Progenitor cell of endocrine pancreas (in vitro differentiated cells): ENCODE data around the gene GCGR. TPM values are rescaled to one million over a fixed set of nuclear protein-coding genes. Genes with fewer than 3 reads are reported as not detected.

Experiments used
- DNase-seq: peaks from one replicate; pipeline ENCODE4 v3.0.0; 2021; ENCODE audit warnings: low spot score; ENCODE audit not compliant: unreplicated experiment
- H3K27ac Mint-ChIP-seq: 2 replicates; pipeline ENCODE4 v1.8.0; 2021; ENCODE audit warnings: mild to moderate bottlenecking, moderate library complexity, mixed read lengths
- H3K27me3 Mint-ChIP-seq: 2 replicates; pipeline ENCODE4 v1.8.0; 2021; ENCODE audit warnings: mixed read lengths
- H3K36me3 Mint-ChIP-seq: 2 replicates; pipeline ENCODE4 v1.8.0; 2022; ENCODE audit warnings: mixed read lengths; ENCODE audit not compliant: insufficient read depth
- H3K4me1 Mint-ChIP-seq: 2 replicates; pipeline ENCODE4 v1.8.0; 2021; ENCODE audit warnings: low read depth, mixed read lengths
- H3K4me3 Mint-ChIP-seq: 2 replicates; pipeline ENCODE4 v1.8.0; 2021; ENCODE audit warnings: low read depth, mild to moderate bottlenecking, moderate library complexity, mixed read lengths
- H3K9me3 Mint-ChIP-seq: 2 replicates; pipeline ENCODE4 v1.8.0; 2021; ENCODE audit warnings: low read depth, mixed read lengths
- total RNA-seq: library from RNA; stranded (reverse); gene quantifications from 2 replicates; pipeline ENCODE4 v1.2.1, GENCODE V29; 2021
- TF ChIP-seq, protein P1 (sequence below): fragments of 200-600 bp; sonication (generic); IDR thresholded peaks from one replicate; pipeline ENCODE4 v1.5.0; 2021; ENCODE audit warnings: antibody characterized with exemption, mild to moderate bottlenecking; ENCODE audit not compliant: unreplicated experiment

The GCGR gene
- total RNA-seq, 1 donor from 2014 or later, result 2.2 TPM

DNA sequence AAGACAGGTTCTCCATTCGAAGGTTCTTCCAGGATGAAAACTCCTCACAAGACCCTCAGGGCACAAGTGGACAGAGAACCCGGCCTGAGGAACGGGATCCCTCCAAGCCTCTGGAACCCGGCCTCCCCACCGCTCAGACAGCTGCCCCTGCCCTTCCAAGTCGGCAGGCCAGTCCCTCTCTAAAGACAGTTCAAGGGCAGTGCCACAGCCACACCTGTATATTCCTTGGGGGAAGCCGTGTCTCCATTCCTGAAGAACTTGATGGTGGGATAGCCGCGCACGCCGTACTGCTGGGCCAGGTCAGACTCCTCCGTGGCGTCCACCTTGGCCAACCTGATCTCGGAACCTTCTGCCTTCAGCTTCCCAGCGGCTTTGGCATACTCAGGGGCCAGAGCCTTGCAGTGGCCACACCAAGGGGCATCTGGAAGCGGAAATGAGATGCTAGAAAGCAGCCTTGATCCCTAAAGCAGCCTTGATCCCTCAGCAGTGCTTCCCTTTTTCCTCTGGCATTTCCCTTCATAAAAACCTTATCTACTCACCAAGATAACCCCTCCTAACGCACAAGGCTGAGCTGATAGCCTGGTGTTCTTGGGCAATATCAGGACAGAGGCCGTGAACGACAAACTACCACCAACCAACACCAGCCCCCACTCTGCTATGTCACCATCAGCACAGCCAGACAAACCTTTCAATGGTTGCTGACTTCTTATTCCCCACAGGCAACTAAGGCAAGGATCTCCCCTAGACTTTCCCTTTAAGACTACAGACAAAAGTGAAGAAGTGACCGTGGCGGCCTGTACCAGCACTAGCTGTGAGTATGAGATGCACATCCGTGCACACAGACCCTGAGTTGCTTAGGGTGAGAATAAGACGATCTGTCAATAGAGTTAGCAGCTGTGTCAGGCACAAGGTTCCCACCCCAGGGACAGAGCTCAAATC lies 55.3 kb downstream of the GCGR start:
- Mint-ChIP-seq H3K36me3 (peaks cover 7% of the 10 kb centered on the region), H3K9me3 (no peaks in the 10 kb centered on the region), H3K4me1 (peaks cover 27% of the 10 kb centered on the region), H3K27ac (peak overlapping the region; percentile 85), H3K4me3 (peak overlapping the region; percentile 88), H3K27me3 (no peaks in the 10 kb centered on the region)
- no peak for DNase-seq
- TF ChIP-seq, protein P1, sequence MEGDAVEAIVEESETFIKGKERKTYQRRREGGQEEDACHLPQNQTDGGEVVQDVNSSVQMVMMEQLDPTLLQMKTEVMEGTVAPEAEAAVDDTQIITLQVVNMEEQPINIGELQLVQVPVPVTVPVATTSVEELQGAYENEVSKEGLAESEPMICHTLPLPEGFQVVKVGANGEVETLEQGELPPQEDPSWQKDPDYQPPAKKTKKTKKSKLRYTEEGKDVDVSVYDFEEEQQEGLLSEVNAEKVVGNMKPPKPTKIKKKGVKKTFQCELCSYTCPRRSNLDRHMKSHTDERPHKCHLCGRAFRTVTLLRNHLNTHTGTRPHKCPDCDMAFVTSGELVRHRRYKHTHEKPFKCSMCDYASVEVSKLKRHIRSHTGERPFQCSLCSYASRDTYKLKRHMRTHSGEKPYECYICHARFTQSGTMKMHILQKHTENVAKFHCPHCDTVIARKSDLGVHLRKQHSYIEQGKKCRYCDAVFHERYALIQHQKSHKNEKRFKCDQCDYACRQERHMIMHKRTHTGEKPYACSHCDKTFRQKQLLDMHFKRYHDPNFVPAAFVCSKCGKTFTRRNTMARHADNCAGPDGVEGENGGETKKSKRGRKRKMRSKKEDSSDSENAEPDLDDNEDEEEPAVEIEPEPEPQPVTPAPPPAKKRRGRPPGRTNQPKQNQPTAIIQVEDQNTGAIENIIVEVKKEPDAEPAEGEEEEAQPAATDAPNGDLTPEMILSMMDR, result no peak

DNA sequence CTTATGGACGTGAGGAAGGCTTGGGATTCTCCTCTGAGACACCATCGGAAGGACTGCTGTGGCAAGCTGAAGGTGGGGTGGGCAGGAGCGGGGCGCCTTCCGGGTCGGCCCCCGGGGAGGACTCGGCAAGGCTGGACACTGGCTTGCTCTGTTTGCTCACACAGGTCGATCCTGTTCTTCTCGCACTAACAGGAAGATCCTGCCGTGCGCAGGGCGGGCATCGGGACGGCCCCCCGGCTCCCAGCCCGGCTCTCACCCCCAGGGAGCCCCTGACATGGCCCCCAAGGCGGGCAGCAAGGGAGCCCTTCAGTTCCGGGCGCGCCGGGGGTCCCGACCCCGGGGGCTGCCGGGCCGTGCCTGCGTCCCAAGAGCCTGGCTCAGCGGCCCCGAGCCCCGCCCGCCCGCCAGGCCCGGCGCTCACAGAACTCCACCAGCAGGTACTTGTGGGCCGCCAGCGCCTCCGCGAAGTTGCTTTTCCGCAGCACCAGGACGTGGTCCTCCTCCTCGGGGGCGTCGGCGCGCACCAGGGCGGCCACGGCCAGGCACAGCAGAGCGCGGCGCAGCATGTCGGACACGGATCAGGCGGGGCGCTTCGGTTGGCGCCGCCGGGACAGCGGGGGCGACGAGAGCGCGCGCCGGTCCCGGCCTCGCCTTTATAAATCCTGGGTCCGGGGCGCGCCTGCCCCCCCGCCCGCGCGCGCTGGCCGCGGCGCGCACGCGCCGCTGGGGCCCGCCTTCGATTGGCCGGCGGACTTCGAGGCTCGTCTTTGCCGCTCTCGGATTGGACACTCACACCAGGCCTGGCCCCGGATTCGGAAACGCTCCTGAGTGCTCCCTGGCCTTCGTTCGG lies 56.2 kb downstream of the GCGR start, which contains the start of gene P4HB:
Gene P4HB, minus strand, starts transcription at position 630 of the 850 bp plus-strand sequence. Its CDS starts 64 bp downstream, at position 566.
- Mint-ChIP-seq H3K36me3 (peaks cover 7% of the 10 kb centered on the region), H3K4me3 (peak within 1 kb of the TSS; percentile 91), H3K27ac (peak within 1 kb of the TSS; percentile 98), H3K9me3 (no peaks in the 10 kb centered on the region), H3K4me1 (peaks cover 27% of the 10 kb centered on the region), H3K27me3 (no peaks in the 10 kb centered on the region)
- no peak for DNase-seq
- TF ChIP-seq, protein P1, result no peak

DNA sequence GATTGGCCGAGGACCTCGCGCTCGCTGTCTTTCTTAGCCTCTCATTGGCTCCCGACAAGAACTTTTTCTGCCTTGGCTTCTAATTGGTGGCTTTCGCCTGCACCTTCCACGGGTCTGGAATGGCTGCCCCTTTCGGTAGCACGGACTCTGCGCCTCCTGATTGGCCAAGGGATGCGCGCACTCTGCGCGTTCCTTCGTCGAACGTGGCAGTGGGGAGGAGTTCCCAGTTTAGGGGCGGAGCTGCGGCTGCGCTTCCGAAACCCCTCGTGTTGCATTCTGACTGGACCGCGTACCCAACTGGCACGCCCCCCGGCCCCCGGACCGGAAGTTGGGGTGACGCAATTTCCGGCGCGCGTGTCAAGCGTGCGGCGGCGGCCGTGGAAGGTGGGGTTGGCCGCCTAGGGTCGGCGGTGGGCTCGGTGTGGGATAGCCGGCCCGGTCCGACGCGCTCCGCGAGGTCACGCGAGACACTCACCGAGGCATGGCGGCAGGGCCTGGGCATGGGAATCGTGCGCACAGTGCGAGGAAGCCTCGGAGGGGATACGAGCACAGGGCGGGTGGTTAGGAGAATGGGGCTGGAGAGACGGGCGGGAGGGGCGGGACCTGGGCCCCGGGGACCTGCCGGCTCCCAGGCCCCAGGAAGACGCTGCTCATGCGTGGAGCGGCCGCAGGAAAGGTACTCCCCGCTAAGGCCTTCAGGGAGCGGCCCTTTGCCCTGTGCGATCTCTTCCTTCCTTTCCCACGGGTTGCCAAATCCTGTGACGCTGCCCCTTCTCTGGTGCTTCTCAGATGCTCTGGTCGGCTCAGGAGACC lies 57.0 kb downstream of the GCGR start:
- Mint-ChIP-seq H3K27me3 (no peaks in the 10 kb centered on the region), H3K4me1 (peaks cover 27% of the 10 kb centered on the region), H3K27ac (peak overlapping the region; percentile 98), H3K9me3 (no peaks in the 10 kb centered on the region), H3K4me3 (peak overlapping the region; percentile 91), H3K36me3 (peaks cover 5% of the 10 kb centered on the region)
- TF ChIP-seq, protein P1, result no peak
- DNase-seq, result peak; percentile 98

DNA sequence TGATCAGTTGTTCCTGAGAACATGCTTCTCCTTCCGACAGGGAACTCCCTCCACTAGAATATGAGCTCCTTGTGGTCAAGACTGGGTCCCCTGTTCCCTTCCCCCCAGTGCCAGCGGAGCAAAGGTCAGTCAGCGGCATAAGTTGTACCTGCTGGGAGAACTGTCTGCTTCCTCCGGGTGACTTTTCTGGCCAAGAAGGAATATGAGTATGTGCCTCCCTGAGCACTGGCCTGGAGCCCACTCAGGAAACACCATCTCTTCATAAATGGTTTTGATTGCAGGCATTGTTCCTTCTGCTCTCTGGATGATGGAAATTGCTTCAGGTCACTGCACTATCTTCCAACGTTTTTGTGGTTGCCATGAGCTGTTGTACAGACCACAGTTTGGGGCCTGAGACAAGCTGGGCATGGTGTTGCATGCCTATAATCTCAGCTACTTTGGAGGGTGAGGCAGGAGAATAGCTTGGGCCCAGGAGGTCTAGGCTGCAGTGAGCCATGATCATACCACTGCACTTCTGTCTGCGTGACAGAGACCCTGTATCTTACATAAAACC lies 59.2 kb downstream of the GCGR start:
- Mint-ChIP-seq H3K9me3 (no peaks in the 10 kb centered on the region), H3K4me1 (peaks cover 20% of the 10 kb centered on the region), H3K4me3 (peak overlapping the region; percentile 62), H3K27ac (peak overlapping the region; percentile 82), H3K27me3 (no peaks in the 10 kb centered on the region), H3K36me3 (peaks cover 3% of the 10 kb centered on the region)
- TF ChIP-seq, protein P1, result no peak
- DNase-seq, result no peak

Other genes starting within 250 kb of the GCGR start
- 93.8 and 102 TPM in 2 replicates for gene NPLOC4, start 167.0 kb upstream of the GCGR start, total RNA-seq
- 4.0 and 4.4 TPM in 2 replicates for gene TSPAN10, start 167.0 kb upstream of the GCGR start, total RNA-seq
- 0.50 TPM in 1 of 2 replicates, not detected in the other for gene PDE6G, start 147.6 kb upstream of the GCGR start, total RNA-seq
- 18.6 and 23.6 TPM in 2 replicates for gene OXLD1, start 137.5 kb upstream of the GCGR start, total RNA-seq
- 24.8 and 26.6 TPM in 2 replicates for gene CCDC137, start 137.4 kb upstream of the GCGR start, total RNA-seq
- 42.1 TPM in 2 replicates for gene ARL16, start 120.4 kb upstream of the GCGR start, total RNA-seq
- gene HGS, start 120.1 kb upstream of the GCGR start, total RNA-seq, result 127 and 141 TPM in 2 replicates
- gene MRPL12, start 100.8 kb upstream of the GCGR start, total RNA-seq, result 63.6 and 63.9 TPM in 2 replicates
- 36.9 and 40.9 TPM in 2 replicates for gene SLC25A10, start 91.9 kb upstream of the GCGR start, total RNA-seq
- 138 and 157 TPM in 2 replicates for gene MCRIP1, start 29.1 kb downstream of the GCGR start, total RNA-seq
- not detected in 2 replicates for gene PPP1R27, start 30.9 kb downstream of the GCGR start, total RNA-seq
- gene P4HB, start 56.4 kb downstream of the GCGR start, total RNA-seq, result 467 and 484 TPM in 2 replicates
- 239 and 248 TPM in 2 replicates for gene ARHGDIA, start 67.2 kb downstream of the GCGR start, total RNA-seq
- gene ALYREF, start 87.4 kb downstream of the GCGR start, total RNA-seq, result 98.9 and 99.7 TPM in 2 replicates
- 137 and 139 TPM in 2 replicates for gene ANAPC11, start 87.6 kb downstream of the GCGR start, total RNA-seq
- gene NPB, start 98.1 kb downstream of the GCGR start, total RNA-seq, result 0.78 and 1.7 TPM in 2 replicates
- gene PCYT2, start 107.2 kb downstream of the GCGR start, total RNA-seq, result 93.2 and 95.2 TPM in 2 replicates
- 32.4 and 34.0 TPM in 2 replicates for gene SIRT7, start 114.0 kb downstream of the GCGR start, total RNA-seq
- 29.5 and 30.2 TPM in 2 replicates for gene MAFG, start 123.6 kb downstream of the GCGR start, total RNA-seq
- gene PYCR1, start 133.2 kb downstream of the GCGR start, total RNA-seq, result 65.0 and 65.6 TPM in 2 replicates
- gene MYADML2, start 143.1 kb downstream of the GCGR start, total RNA-seq, result not detected in 2 replicates
- gene NOTUM, start 157.0 kb downstream of the GCGR start, total RNA-seq, result 0.60 and 1.3 TPM in 2 replicates
- 55.5 and 55.7 TPM in 2 replicates for gene ASPSCR1, start 173.5 kb downstream of the GCGR start, total RNA-seq
- gene CENPX, start 218.7 kb downstream of the GCGR start, total RNA-seq, result 64.1 and 66.2 TPM in 2 replicates
- 39.4 and 43.7 TPM in 2 replicates for gene LRRC45, start 219.2 kb downstream of the GCGR start, total RNA-seq
- 25.2 and 26.2 TPM in 2 replicates for gene RAC3, start 227.5 kb downstream of the GCGR start, total RNA-seq
- 72.2 and 77.6 TPM in 2 replicates for gene DCXR, start 233.5 kb downstream of the GCGR start, total RNA-seq
- 60.1 and 65.5 TPM in 2 replicates for gene RFNG, start 247.7 kb downstream of the GCGR start, total RNA-seq
- gene GPS1, start 247.7 kb downstream of the GCGR start, total RNA-seq, result 134 and 137 TPM in 2 replicates